Cerebellar cortex (tissue), 1 donor: ENCODE data around the gene DGKG.

ENCODE experiments used
- DNase-seq: peaks from one replicate; pipeline ENCODE4 v3.0.0-alpha.2; 2015; ENCODE audit warnings: low spot score

DGKG gene

DNA sequence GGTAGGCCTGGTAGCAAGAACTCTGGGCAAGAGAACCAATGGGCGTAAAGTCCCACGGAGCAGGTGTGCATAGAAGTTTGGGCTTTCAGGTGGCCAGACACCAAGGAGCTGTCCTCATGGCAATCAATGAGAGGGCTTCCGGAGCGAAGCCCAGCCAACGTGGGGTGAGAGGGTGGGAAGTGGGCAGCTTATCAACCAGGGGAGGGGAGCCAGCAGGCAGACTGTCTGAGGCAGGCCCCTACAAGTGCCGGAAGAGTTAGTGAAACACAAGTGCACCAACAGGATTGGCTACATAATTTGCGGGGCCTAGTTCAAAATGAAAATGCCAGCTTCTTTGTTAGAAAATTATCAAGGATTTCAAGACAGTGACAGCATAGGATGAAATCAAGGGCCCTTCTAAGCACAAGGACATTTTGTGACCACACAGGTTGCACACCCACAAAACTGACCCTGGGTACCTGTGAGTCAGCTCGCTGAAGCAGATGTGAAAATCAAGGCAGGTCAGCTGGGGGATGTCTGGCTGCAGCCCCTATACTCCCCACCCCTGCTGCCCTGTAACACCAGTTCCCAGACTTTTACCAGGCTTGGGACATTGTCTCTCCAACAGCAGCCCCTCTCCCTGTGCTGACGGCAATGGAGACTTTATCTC is 151.1 kb downstream of the DGKG start:
- no peak for DNase-seq

DNA sequence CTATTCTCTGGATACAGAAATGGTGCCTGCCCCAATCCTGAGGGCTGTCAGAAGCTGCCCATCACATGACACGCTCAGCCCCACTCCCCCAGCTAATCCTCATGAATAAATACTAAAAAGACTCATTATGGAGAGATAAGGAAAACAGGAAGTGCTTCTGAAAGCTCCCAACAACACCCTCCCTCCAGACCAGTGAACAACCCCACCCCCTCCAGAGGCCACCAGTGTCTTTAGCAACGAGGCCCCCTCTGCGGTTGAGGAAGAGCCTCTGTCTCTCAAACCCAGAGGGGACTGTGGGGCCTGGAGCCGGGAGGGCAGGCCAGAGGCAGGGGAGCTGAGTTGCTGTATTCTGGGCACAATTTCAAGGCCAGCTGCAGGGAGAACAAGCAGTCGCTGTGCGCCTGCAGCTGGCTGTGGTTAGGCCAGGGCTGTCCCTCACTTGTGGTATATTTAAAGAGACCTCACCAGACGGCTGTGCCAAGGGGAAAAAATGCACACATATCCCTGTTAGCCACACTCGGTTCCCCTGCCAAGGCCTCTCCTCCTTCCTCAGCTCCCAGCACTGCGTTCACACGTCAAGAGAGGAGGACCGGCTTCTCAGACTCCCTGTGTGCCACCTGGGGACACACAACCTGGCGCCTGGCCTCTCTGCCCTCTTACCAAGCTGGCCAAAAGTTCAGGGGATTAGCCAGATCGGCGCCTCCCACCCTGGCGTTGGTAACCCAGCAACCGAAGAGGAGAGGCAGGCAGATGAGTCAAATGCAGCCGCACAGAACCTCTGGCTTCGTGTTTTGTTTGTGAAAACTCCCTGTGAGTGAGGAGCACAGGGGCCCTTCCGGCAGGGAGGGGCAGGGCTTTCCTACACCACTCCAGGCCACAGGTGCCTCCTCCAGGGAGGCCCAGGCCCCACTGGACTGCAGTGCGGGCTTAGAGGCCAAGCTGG is 152.0 kb downstream of the DGKG start:
- peak; percentile 22 for DNase-seq

DNA sequence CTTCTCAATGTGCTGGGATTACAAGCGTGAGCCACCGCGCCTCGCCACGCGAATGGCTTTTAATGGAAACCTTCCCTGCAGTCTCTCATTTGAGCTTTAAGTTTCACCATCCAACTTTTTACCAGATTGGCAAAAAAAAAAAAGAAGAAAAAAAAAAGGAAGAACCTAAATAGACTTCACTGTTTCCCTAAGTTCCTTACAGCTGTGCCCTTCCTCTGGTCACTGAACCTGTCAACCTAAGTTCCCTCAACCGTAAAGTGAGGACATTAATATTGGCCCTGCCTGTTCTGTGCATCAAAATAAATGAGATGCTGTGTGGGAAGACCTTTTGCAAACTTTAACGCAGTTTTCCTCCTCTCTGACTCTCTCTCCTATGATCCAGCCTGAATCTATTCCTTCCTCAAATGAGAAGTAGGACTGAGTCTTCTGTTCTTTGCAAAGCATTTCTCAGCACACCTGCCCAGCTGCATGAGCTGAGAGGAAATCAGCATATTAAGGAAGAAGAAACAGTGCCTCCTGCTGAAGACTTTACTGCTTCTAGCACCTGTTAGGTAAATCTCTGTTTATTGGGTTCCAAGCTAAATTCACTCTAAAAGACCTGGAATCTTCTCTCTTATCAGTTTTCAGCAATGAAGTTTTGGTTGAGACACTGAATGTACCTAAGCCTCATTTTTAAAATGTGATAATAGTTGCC is 153.6 kb downstream of the DGKG start:
- DNase-seq: no peak

DNA sequence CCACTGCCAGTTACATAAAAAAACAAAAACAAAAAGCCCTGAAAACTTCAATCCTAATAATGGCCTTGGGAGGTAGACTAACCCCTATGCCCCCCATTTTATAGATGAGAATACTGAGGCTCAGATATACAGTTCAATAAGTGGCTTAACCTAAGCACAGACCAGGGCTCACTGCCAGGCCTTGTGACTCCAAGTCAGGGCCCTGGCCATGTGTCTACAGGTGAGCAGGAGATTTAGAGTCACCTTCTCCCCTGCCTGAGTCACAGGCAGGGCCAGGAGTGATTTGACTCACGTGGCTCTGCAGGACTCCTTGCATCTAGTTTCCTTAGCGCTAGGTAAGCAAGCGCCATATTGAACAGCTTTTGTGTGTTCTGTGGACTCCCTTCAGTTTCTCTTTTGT is 154.5 kb downstream of the DGKG start:
- DNase-seq: no peak

DNA sequence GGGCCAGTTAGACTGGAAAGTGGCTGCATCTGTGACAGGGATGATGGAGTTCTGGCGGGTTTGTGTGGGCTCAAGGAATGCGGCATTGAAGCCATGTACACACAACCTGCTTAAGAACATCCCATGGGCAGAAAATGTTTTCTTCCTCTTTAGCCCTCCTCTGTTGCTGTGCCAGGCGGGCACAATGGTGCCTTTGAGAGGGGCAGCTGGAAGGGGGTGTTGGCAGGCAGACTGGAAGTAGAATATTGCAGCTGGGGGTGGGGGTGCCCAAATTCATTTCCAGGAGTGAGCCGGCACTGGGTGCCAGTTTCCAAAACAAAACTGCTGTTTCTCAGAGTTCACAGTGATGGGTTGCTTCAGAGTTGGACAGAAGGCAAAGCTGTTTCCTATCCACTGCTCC is 161.3 kb downstream of the DGKG start:
- no peak for DNase-seq

DNA sequence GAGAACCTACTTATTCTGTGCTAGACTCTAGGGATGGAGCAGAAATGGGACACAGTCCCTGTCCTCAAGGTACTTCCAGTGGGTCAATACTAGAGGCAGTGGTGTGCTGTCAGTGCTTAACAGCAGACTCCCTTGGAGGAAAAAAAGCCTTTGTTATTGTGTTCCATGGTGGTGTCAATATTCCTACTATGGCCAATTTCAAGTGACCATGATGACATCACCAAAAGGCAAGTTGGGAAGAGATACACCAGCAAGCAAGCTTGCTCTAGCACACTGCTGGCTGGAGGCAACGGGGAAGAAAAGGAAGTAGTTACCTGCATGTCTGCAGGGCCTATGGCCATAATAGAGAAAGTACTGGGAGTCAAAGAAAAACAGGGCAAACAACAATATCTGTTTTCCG is 163.6 kb downstream of the DGKG start:
- DNase-seq: no peak

DNA sequence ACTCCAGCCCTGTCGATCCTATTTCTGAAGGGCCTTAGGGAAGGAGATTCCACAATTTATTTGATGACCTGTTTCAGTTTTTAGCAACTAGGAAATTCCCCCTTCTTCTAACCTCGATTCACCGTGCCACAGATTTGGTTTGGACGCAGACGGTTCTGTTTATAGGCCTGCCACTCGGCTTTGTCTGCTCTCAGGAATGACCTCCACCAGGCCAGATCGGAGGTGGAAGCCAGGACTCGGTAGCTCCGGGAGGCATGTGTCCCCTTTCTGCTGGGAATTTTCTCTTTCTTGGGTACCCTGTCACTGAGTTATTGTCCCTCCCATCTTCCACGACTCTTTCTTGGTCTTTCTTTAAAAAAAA is 167.6 kb downstream of the DGKG start:
- no peak for DNase-seq

DNA sequence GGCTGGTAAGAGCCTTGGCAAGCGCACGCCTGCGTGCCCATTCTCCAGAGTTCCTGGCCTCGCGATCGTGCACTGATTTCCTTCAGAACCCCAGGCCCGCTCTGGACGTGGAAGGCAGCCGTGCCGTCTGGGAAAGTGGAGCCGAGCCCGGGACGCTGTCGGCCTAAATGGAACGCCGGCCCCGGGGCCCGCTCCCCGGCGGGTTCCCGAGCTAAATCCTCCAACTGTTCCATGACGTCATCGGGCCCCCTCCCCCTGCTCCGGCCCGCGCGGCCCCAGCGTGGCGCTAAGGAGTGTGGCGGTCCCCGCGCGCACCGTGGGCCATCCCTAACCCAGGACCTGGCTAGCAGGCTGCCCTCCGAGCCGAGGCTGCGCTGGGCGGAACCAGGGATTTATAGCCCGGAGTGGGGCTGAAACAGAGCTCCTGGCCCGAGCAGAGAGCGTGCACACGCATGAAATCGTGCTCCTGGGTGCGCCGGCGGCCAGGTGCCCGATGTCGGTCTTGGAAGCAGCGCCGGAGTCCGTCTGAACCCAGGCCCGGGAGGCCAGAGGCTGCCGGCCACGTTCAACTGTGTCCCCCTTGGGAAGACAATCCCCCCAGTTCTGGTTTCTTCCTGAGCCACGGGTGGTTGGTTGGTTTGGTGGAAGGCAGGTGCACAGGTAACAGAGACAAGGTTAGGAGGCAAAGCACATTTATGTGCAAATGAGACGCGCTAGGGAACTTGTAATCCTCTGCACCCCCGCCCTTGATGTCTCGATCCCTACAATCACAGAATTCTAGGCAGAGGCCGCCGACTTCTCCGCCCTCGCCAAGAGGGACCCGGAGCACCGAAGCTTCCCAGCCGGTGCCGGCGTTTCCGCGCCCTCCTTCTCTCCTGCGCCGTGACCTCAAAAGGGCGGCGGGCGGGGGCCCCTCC is 168.2 kb downstream of the DGKG start:
- no peak for DNase-seq

DNA sequence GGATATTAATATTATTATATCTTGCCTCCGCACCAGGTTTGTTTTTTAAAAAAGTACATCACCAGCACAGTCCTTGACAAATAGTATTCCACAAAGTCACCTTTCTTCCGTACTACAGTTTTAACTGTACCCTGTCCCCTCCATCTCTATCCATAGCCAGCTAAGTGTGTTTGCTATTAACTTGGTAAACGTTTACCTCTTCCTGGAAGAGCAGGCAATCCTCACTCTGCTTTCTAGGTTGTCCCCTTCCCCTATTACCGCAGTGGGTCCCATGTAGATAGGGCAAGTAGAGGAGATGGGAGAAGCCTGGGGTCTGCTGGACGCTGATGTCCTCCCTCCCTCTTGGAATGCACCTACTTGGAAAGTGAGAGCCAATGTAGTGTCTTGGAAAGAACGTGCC is 169.2 kb downstream of the DGKG start:
- DNase-seq: no peak

DNA sequence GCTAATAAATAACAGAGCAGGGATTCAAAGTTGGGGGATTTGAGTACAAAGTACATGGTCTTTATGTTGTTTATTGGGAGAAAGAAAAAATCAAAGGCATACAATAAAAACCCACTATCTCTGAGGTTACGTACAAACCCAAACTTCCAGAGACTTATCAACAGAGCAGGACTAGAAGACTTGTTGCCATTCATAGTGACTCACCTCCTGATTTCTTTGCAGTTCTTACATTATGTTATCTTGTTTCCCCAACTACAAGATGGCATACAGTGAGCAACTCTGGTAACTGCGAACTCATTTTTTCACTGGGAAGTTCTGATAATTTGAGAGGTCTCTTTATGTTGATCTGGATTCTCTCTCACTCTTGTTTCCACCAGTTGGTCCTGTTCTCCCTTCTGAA is 172.5 kb downstream of the DGKG start:
- no peak for DNase-seq

DNA sequence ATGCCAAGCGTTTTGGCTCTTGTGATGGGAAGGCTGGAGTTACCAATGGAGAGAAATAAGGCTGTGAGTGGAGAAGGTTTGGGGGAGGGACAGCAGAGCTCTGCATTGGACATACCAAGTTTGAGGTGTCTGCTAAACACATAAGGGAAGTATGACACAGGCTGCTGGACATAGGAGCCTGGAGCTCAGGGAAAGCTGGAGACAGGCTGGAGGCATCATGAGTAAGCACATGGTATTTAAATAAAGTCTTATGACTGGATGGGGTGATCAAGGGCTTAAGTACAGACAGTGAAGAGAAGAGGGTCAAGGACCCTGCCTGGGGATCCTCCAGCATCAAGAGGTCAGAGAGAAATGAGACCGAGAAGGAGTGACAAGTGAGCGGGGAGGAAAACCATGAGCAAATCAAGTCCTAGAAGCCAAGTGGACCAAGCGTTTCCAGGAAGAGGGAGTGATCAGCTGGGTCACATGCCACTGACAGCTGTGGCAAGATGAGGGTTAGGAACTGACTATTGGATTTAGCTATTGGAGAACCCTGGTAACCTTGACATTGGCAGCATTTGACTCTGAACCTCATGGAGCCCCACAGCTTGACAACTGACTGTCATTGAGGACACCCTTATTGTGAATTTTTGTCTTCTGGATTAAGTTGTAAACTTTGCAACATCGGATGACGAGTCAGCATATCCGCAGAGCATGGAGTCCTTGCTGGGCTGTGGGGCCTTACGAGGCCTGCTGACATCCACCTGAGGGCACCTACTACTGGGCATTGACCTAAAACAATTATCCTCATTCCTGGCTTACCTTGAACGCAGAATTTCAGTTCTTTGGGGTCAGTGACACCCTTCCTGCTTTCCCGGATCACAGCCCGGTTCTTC is 174.4 kb downstream of the DGKG start:
- no peak for DNase-seq

DNA sequence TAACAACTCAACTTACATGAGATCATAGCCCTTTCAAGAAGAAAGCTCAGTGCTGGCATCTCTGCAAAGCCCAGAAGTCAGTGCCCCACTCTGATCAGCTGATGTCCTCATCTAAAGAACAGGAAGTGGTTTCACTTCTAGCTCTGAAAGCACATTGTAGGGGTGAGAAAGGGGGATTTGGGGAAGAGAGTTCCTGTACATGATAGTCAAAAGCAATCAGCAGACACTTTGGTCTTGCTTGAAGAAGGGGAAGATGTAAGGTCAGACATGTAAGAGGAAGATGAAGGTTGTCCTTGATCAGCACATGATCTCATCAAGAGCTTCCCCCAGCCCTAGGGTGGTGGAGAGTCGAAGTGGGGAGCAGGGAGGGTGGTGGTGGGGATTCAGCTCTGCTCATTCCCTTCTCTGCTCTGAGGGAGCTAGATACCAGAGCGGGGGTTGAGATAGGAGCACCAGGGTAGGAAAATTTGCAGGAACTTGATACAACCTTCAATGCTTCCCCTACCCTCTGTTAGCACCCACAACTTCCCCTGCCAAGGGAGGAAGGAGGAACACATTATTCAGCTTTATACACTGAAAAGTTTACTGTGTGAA is 176.7 kb downstream of the DGKG start:
- no peak for DNase-seq

DNA sequence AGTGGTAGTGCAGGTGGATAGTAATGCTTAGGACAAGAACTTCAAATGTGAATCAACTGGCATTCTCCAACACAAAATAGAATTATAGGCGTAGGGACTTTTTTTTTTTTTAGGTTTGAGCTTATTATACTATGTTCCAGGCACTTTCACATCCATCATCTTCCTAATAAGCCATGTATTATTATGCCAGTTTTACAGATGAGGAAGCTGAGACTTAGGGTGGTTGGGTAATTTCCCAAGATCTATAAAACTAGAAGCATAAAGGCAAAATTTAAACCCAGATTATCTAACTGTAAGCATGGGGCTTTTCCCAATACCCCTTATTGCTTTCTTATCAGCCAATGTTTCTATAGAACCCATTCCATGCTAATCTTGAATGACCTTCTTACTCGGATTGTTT is 178.0 kb downstream of the DGKG start:
- no peak for DNase-seq

DNA sequence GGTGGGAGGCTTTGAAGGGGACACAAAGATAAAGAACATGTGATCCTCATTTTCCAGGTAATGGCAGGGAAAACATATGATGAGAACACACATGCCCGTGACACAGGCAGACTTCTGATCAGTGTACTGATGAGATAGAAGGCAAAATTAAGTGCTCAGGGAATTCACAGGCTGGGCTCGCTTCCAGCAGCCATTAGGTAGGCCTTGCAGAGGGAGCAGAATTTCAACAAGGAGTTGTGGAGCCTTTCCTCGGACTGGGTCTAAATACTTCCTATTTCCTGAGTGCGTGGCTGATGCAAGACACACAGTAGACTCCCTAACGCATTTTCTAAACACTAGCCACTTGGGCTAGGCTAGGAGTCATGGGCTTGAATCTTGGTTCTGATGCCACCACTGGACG is 179.2 kb downstream of the DGKG start:
- DNase-seq: no peak

DNA sequence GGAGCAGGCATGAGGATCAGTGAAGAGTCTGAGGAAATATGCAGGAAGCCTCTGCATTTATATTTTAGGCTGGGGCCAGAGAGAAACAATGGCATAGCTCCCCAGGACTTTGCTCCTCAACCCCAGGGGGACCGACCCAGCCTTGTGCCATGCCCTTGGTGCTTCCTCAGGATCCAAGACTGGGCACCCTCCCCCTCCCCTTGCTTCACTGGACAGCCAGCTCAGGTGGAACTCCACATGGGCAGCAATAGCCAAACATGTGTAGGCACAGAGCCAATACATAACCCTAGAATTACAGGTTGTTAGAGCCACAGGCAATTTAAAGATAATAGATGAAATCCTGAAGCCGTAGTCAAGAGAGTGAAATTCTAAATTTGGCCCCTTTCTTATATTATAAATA is 180.1 kb downstream of the DGKG start:
- no peak for DNase-seq

DNA sequence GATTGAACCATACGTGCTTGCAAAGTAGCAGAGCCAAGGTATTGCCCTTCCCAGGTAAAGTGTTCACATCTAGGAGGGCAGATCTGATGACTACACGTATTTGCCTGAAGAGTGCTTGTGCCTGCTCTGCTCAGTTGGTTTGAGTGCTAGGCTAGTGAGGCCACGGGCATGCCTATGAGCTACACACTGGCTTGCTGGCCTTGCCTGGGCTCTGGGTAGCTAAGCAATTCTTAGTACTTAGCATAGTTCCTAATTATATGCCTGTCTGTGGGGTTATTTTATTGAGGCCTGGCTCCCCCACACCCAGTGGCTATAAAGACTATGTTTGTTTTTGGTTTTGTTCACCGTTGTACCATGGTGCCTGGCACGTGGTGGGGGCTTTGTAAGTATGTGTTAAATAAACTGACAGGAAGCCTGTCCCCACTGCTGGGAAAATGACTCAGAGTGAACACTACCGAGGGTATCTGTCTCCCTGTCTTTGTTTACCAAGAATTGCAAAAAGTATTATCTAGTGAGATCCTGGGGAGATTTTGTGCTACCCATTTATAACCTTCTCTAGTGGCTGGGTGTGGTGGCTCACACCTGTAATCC is 181.0 kb downstream of the DGKG start:
- no peak for DNase-seq

DNA sequence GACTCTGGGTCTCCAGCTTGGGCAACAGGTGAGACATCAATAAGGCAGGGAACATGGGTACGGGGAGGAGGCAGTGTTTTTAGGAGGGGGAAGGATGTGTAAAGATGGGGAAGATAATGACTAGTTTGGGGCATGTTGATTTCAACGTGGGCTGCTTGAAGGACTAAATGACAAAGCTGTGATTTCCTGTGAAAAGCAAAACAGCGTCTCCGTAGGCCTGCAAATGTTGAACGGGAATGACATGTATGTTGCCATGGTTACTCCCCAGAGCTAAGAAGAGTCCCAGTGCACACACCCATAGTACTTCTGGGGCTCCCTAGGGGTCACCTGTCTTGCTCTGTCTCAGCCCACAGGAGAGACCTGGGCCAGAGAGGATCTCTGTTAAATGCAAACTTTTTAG is 181.9 kb downstream of the DGKG start:
- DNase-seq: no peak

DNA sequence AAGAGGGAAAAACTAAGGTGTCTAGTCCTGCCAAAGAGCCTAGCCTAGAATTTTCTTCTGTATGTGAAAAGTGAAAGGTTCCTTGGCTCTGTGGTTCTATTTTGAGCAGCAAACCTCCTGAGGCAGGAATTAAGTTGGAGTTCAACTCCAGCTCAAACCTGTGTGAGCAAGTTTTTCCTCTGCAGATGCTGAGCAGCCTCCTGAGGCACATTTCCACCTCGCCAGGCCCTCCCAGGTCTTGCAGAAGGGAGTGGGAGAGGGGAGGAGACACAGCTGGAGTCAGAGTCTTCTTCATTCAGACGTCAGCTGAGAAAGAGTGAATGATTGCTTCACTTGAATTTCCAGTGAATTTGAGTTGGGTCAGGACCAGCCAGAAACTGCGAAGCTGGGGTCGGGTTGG is 183.6 kb downstream of the DGKG start:
- DNase-seq: no peak

DNA sequence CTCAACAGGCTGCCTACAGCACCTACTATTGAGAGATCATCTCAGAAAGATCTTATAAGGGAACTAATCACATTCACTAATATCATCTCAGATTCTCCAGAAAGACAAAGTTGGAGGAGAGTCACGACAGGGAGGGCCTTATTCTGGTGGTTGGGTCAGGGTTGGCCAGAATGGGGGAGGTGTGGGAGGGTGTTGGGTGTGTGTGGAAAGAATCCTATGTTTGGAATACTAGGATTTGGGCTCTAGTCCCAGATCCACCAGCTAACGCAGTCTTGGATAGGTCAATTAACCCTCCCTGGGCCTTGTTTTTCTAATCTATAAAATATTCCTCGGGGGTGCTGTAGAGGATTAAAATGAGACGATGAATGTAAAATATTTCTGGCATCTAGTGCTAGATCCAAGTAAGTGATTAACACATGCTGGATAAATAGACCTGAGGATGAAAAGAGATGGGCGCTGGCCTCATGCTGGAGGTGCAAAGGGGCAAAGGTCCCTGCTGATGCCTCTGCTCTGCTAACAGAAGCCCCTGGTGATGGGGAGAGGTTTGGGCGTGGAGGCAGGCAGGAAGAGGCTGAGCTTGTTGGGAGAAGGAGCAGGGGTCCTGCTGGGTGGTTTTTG is 185.6 kb downstream of the DGKG start:
- DNase-seq: no peak
